ENCODE data around the gene NR3C2.
"Not testable (repeated sequence)": the region's sequence is repeated elsewhere in the genome, so short reads cannot be mapped to it uniquely, and the experiment has no call there.

Gene NR3C2

GRCh38 chr4:148094149-148094548, 348.1 kb downstream of the NR3C2 start:
- DNase-seq = no peak

GRCh38 chr4:148093065-148093464, 349.1 kb downstream of the NR3C2 start:
- DNase-seq = no peak

DNA sequence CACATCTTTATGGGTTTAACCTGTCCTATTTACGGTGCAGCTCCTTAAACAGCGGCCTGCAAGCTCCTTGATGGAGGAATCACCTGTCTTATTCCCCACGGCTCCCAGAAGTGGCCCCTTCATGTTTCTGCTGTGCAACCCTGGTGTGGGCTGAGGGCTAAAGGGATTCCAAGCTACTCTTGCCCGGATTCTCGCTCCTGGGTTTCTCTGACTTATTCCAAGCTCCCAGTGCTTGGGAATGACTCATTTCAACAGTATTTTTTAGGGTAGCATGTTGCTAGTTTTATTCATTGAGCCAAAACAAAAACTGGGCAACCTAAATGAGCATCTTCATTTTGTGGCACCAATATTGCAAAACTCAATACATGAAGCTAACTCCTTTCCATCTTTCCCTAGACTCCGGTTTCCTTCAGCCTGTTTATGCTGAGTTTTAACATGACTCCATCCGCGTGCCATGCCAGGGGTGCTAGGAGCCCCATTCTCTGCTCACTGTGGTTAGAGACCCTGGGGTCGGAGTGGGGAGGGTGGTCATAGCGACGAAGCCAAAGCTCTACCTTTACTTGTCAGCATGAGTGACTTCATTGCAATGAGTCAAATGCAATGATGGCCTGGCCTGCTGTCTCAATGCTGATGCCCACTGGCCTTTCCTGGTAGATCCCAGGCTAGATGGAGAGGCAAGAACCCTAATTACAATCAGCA, 349.7 kb downstream of the NR3C2 start:
- no peak for DNase-seq

DNA sequence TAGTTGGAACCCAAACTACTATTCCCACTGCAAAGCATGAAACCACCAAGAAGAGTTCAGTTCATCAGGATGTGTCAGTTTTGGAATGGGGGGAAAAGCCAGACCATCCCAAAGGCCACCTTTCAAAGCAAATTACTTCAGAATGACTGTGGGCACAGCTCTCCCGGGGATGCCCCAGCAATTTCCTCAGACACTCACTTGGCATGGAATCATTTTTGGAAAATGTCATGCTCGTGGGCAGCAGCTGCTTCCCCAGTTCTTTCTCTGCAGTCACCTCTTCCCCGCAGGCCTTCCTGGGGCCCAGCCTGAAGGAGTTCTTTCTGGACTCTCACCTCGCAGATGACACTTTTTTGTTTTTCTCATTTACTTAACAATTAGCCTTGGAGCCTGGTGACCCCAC, 350.3 kb downstream of the NR3C2 start:
- no peak for DNase-seq

GRCh38 chr4:148090503-148091476, 351.4 kb downstream of the NR3C2 start:
- no peak for DNase-seq

DNA sequence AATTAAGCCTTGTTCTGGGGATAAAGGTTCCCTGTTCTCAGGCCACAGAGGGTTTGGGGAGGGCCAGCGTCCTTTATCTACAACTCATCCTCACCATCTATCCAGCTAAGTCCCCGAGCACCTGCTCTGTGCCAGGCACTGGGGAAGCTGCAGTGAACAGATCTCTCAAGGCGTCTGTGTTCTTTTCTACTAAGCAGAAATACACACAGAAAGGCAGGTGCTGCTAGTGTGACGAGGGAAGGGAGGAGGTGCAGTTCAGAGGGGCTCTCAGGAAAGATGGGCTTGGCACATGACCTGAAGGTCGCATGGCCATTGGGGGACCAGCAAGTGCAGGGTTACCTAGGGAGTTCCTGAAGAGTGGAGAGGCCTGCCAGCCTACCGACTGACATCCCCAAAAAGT, 352.2 kb downstream of the NR3C2 start:
- no peak for DNase-seq

- DNase-seq = no peak
These were observed 352.6 kb downstream of the NR3C2 start for GRCh38 chr4:148089624-148090023.

DNA sequence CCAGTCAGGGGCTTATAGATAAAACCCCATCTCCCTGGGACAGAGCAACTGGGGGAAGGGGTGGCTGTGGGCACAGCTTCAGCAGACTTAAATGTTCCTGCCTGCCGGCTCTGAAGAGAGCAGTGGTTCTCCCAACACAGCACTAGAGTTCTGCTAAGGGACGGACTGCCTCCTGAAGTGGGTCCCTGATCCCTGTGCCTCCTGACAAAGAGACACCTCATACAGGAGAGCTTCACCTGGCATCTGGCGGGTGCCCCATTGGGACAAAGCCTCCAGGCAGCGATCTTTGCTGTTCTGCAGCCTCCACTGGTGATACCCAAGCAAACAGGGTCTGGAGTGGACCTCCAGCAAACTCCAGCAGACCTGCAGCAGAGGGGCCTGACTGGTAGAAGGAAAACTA, 359.1 kb downstream of the NR3C2 start:
- not testable (repeated sequence) for DNase-seq

DNA sequence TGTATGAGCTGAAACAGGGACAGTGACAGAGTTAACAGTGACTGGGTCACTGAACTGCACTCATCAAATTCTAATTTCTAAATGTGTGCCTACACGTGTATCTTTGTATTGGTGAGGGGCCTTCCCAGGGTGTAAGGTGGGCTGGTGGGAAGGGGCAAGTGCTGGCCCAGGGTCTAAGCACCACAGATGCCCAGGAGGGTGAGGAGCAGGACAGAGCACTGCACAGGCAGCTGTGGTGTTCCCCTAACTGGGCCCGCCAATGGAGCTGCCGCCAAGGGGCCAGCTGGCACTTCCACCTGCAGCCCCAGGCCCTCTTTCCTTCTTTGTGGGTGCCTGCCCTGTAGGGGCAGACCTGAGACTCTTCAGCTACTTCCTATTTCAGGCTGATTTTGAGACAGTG, 360.5 kb downstream of the NR3C2 start:
- DNase-seq = no peak

DNA sequence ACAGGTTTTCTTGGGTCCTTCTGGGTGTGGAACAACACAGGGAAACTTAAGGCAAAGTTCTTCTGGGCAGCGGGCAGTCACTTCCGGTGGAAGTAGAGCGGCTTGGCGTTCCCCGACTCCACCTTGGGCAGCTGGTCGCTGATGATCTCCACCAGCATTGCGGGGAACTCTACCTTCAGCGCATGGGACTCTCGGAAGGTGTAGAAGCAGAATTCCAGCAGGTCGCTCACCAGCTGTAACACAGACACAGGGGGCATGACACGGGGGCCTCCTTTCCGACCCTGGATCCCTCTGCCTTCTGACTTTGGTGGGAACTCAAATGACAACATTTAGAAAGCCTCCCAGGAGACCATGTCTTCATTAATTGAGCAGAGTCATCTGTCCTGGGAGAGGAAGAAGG, 360.9 kb downstream of the NR3C2 start:
- DNase-seq = no peak

DNA sequence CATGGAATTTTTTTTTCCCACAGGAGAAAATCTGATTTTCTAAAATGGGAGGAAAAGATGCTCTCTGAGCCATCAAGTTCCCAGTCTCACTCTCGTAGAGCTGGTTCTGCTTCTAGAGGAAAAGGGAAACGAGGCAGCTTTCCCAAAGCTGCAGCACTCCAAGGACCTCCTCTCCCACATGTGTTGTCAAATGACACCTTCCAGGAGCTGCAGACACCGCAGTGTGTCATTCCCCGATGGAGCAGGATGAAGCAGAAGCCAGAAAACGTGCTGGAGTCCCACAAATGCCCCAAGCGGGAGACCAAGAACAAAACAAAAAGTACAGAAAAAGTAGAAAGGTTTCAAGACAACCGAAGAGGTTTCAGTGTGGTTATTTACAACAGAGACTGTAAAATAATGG, 362.3 kb downstream of the NR3C2 start:
- no peak for DNase-seq

GRCh38 chr4:148078061-148078460, 364.2 kb downstream of the NR3C2 start:
- DNase-seq = no peak

- no peak for DNase-seq
These were observed 364.6 kb downstream of the NR3C2 start for GRCh38 chr4:148077581-148077980.

GRCh38 chr4:148076964-148077363, 365.2 kb downstream of the NR3C2 start:
- DNase-seq = no peak

DNA sequence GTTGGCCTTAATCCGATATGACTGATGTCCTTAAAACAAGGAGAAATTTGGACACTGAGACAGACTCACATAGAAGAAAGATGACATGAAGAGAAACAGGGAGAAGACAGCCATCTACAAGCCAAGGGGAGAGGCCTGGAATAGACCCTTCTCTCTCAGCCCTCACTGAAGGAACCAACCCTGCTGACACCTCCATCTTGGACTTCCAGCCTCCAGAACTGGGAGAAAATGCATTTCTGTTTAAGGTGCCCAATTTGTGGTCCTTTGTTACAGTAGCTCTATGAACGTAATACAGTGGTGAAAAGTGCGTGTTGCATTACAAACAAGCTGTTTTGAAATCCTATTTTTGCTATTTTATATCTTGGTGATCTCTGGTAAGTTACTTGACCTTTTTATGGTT, 366.8 kb downstream of the NR3C2 start:
- DNase-seq = no peak

GRCh38 chr4:148074462-148074861, 367.8 kb downstream of the NR3C2 start:
- DNase-seq = no peak

DNA sequence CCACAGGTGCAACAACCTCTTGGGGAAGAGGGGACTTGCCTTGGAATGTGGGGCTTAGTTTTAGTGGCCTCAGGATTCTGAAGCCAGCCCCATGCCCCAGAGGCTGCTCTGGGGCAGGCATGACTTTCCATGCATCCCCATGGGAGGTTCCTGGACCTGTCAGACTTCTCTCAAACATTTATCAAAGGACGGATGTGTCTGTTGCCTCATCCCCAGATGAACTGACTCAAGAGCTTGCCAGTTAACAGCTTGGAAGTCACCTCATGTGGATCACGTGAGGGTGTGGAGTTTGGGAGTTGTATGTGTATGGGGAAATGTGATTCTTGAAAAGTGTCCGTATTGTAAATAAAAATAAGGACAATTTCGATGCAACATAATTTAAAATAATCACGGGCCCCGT, 368.9 kb downstream of the NR3C2 start:
- no peak for DNase-seq

DNA sequence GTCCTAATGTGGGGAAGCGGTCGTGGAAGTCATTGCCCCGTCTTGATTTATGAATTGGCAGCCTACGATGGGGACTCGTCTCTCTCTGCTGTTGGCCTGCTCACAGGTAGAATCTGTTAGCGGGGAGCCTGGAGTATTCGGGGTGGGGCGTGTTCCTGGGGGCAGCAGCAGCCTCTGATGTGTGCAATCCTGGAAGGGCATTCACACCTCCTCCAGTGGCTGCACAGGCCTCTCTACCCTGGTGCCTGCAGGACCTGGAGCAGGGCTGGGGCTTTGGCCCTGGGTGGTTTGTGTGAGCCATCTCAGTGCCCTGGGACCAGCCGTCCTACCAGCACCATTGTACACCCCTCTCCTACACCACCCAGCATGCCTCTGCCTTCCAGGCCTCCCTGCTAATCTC, 369.4 kb downstream of the NR3C2 start:
- no peak for DNase-seq

- DNase-seq = no peak
These were observed 371.2 kb downstream of the NR3C2 start for GRCh38 chr4:148071009-148071408.

DNA sequence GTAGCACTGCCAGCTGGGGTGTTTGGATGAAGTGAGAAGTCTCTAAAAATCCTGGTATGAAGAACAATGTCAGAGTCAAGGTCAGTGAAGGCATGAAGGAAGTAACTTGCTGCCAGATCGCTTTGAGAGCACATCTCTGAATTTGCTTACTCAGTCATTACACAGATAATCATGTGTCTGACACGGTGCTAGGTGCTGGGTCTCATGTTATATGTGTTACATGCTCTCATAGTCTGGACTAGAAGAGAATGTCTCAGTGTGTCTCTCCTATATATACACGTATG, 372.4 kb downstream of the NR3C2 start:
- DNase-seq = no peak

DNA sequence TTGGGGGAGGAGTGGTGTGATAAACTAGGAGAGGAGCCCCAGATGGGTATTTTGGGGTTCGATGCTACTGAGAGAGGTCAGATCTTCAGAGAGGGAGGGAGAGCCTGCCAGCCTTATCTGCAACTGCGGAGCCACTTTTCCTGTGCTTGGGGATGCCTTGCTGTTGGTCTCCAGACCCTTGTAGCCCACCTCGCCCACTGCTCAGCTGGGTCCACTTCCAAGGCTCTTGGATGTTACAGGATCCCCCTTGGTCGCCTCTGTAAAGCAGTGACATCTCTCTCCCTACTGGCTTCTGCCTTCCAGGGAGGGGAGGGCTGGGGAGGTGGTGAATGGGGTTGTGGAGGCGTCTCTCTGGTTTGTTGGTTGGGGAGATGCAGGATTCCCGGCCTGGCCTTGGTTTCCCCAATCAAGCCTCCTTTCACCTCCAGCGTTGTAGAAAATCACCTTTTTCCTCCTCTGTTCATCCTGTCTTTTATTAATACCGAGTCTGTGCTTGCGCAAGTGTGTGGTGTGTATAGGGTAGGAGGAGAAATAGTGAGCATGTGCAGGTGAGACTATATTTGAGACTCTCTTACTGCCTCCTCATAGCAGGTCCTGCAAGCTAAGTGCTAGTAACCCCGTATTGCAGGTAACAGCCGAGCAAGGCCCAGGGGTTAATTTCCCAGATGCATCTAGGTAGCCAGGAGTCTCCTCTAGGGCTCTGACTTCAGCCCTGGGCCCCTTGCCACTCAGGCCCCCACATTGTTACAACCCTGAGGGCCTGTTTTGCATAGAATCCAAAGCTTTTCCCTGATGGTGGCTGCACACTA, 372.9 kb downstream of the NR3C2 start:
- no peak for DNase-seq

- no peak for DNase-seq
These were observed 373.9 kb downstream of the NR3C2 start for GRCh38 chr4:148068065-148068911.
